K562 (cell line): Measurements from ENCODE around the gene DNAJB13. TPM values are rescaled to one million over a fixed set of nuclear protein-coding genes. Genes with fewer than 3 reads are reported as not detected.

Experiments
- ATAC-seq: fragments of 200-7000 bp; cut with Tn5 transposase; 3 replicates; pipeline ENCODE4 v1.9.1; 2020; ENCODE audit warnings: moderate library complexity
- BruUV-seq: library from RNA; stranded (reverse); fragments of 400-500 nt; replicated peaks from 2 replicates; lab custom pipeline; 2021; lab: Mats Ljungman, UMichigan
- CTCF ChIA-PET: fragments of 300-600 bp; formaldehyde crosslinking; extraction: SDS; loops from one replicate; lab custom pipeline; 2021; ENCODE audit warnings: low intra/inter-chr PET ratio; lab: Yijun Ruan, JAX
- POLR2A ChIA-PET: fragments of 300-600, 350-650 bp; sonication (Branson Sonifier 250); formaldehyde crosslinking; extraction: SDS; loops from one replicate; lab custom pipeline; 2021; ENCODE audit warnings: antibody characterized with exemption, inconsistent platforms; lab: Yijun Ruan, JAX
- DNase-seq, 4 experiments: peaks; one replicate each; pipeline versions ENCODE4 v3.0.0 to v3.0.0-alpha.2; 2011 to 2018; ENCODE audit warnings: low spot score in 3 of 4, mixed read lengths in 3 of 4; ENCODE audit errors: extremely low read depth in 1 of 4
- FAIRE-seq: peaks from 2 replicates; lab custom pipeline; 2011; peaks lifted over from hg19 to GRCh38; lab: Jason Lieb, UNC
- H2AFZ ChIP-seq: 2 replicates; pipeline ENCODE4 v1.6.0; 2011; ENCODE audit warnings: low read depth, low read length, control low read depth, inconsistent platforms
- H3K27ac ChIP-seq: fragments of 200-600 bp; 3 replicates; pipeline ENCODE4 v1.8.0; 2011; ENCODE audit warnings: low read depth, mild to moderate bottlenecking, control low read depth, inconsistent platforms, low read length, moderate library complexity, mixed read lengths; ENCODE audit errors: extremely low read depth
- H3K27me3 ChIP-seq, 2 experiments: fragments of 300-600 bp in 1 of 2; 2 replicates in 1 of 2; 3 replicates in 1 of 2; pipeline versions ENCODE4 v1.6.0 to v1.8.0; 2011; ENCODE audit warnings: inconsistent platforms in 2 of 2, low read length in 2 of 2, mild to moderate bottlenecking in 1 of 2, mixed read lengths in 1 of 2, moderate library complexity in 1 of 2; ENCODE audit not compliant: control insufficient read depth in 2 of 2, insufficient read depth in 2 of 2
- H3K36me3 ChIP-seq: fragments of 300-600 bp; 3 replicates; pipeline ENCODE4 v1.8.0; 2011; ENCODE audit warnings: mild to moderate bottlenecking, low read length, inconsistent platforms; ENCODE audit not compliant: control insufficient read depth, insufficient read depth
- H3K4me1 ChIP-seq, 2 experiments: fragments of 200-600 bp in 1 of 2; replicated peaks in 1 of 2; 2 replicates in 1 of 2; 3 replicates in 1 of 2; pipeline versions ENCODE4 v1.5.1 to v1.8.0; 2011; ENCODE audit warnings: inconsistent platforms in 2 of 2, low read length in 2 of 2, mild to moderate bottlenecking in 1 of 2, mixed read lengths in 1 of 2, moderate library complexity in 1 of 2; ENCODE audit not compliant: control insufficient read depth in 2 of 2, insufficient read depth in 2 of 2
- H3K4me2 ChIP-seq: 2 replicates; pipeline ENCODE4 v1.6.1; 2011; ENCODE audit warnings: low read length, control low read depth, inconsistent platforms, mixed read lengths; ENCODE audit not compliant: insufficient read depth
- H3K4me3 ChIP-seq: fragments of 200-600 bp; sonication (generic), shearing (Covaris generic); 2 replicates; pipeline ENCODE4 v1.5.1; 2016; ENCODE audit warnings: control low read depth, inconsistent platforms
- H3K79me2 ChIP-seq: fragments of 200-600 bp; 3 replicates; pipeline ENCODE4 v1.8.0; 2011; ENCODE audit warnings: low read length, inconsistent platforms; ENCODE audit not compliant: control insufficient read depth, insufficient read depth
- H3K9ac ChIP-seq, 2 experiments: 2 replicates each; pipeline versions ENCODE4 v1.6.0 to v1.6.1; 2011; ENCODE audit warnings: low read depth in 2 of 2, low read length in 2 of 2, control low read depth in 1 of 2, inconsistent platforms in 1 of 2, mild to moderate bottlenecking in 1 of 2, mixed read lengths in 1 of 2; ENCODE audit not compliant: insufficient read depth in 1 of 2
- H3K9me1 ChIP-seq: one replicate; pipeline ENCODE4 v1.6.0; 2011; ENCODE audit warnings: inconsistent platforms, mild to moderate bottlenecking, low read length, moderate library complexity; ENCODE audit not compliant: control insufficient read depth, insufficient read depth
- H3K9me3 ChIP-seq: replicated peaks from 2 replicates; pipeline ENCODE4 v1.5.1; 2011; ENCODE audit warnings: low read depth, low read length, inconsistent platforms; ENCODE audit not compliant: control insufficient read depth, insufficient read depth
- H4K20me1 ChIP-seq: replicated peaks from 2 replicates; pipeline ENCODE4 v1.6.1; 2011; ENCODE audit warnings: low read length, inconsistent platforms, mixed read lengths; ENCODE audit not compliant: control insufficient read depth, insufficient read depth
- CEBPG ChIP-seq, 3 experiments: fragments of 200-800 bp in 1 of 3; sonication (Bioruptor generic) in 1 of 3; sonication (generic) in 1 of 3; formaldehyde crosslinking in 1 of 3; IDR thresholded peaks in 2 of 3; conservative IDR thresholded peaks in 1 of 3; 2 replicates each; pipeline versions ENCODE4 v1.6.1 to v1.8.0; 2016 to 2022; ENCODE audit warnings: missing compliant biosample characterization in 2 of 3, missing genetic modification characterization in 2 of 3, mild to moderate bottlenecking in 1 of 3, missing genetic modification reagents in 1 of 3
- COPS2 ChIP-seq: fragments of 450-650 bp; conservative IDR thresholded peaks from 2 replicates; pipeline ENCODE4 v1.6.1; 2016; ENCODE audit warnings: mild to moderate bottlenecking, moderate library complexity
- E4F1 ChIP-seq: fragments of 250-450 bp; sonication (Bioruptor Pico); IDR thresholded peaks from 2 replicates; pipeline ENCODE4 v1.5.0; 2021; ENCODE audit warnings: mild to moderate bottlenecking, borderline replicate concordance
- FOSL1 ChIP-seq: fragments of 200-800 bp; sonication (Bioruptor generic); conservative IDR thresholded peaks from 2 replicates; pipeline ENCODE4 v1.6.1; 2016; ENCODE audit warnings: missing genetic modification characterization, missing compliant biosample characterization
- NFIC ChIP-seq: fragments of 450-650 bp; IDR thresholded peaks from 2 replicates; pipeline ENCODE4 v1.6.1; 2017; ENCODE audit warnings: mild to moderate bottlenecking, inconsistent platforms
- NR4A1 ChIP-seq, 2 experiments: fragments of 250-450 bp in 1 of 2; fragments of 450-650 bp in 1 of 2; sonication (Bioruptor Pico) in 1 of 2; IDR thresholded peaks; 2 replicates each; pipeline versions ENCODE4 v1.4.0 to v1.6.1; 2016 to 2020; ENCODE audit warnings: mild to moderate bottlenecking in 2 of 2, missing compliant biosample characterization in 1 of 2, missing genetic modification characterization in 1 of 2, moderate library complexity in 1 of 2
- POLR2H ChIP-seq: IDR thresholded peaks from 2 replicates; pipeline ENCODE4 v1.6.1; 2016; ENCODE audit warnings: missing genetic modification characterization, low read depth, mild to moderate bottlenecking, control low read depth, missing compliant biosample characterization, moderate library complexity
- RAD21 ChIP-seq, 2 experiments: fragments of 250-450 bp in 1 of 2; fragments of 450-650 bp in 1 of 2; sonication (Bioruptor Pico) in 1 of 2; formaldehyde crosslinking in 1 of 2; IDR thresholded peaks in 1 of 2; conservative IDR thresholded peaks in 1 of 2; 2 replicates each; pipeline versions ENCODE4 v1.4.0 to v1.8.0; 2020 to 2022; ENCODE audit warnings: mild to moderate bottlenecking in 2 of 2, moderate library complexity in 1 of 2
- SMAD2 ChIP-seq: fragments of 150-350 bp; IDR thresholded peaks from 2 replicates; pipeline ENCODE4 v1.6.1; 2014; ENCODE audit warnings: low read depth, mild to moderate bottlenecking, low read length
- ZBTB33 ChIP-seq: sonication (generic); formaldehyde crosslinking; IDR thresholded peaks from 2 replicates; pipeline ENCODE4 v1.8.1; 2023; ENCODE audit warnings: mild to moderate bottlenecking, missing genetic modification reagents
- ZBTB9 ChIP-seq: fragments of 450-650 bp; formaldehyde crosslinking; IDR thresholded peaks from 2 replicates; pipeline ENCODE4 v1.4.0; 2020; ENCODE audit warnings: mild to moderate bottlenecking, moderate library complexity
- ZFPM2 ChIP-seq: fragments of 250-450 bp; sonication (Bioruptor Pico); IDR thresholded peaks from 2 replicates; pipeline ENCODE4 v1.5.1; 2022; ENCODE audit warnings: mild to moderate bottlenecking
- ZNF133 ChIP-seq: fragments of 250-450 bp; sonication (Bioruptor Pico); IDR thresholded peaks from 2 replicates; pipeline ENCODE4 v1.4.0; 2020; ENCODE audit warnings: mild to moderate bottlenecking
- ZNF232 ChIP-seq: sonication (generic); formaldehyde crosslinking; IDR thresholded peaks from 2 replicates; pipeline ENCODE4 v1.8.0; 2022; ENCODE audit warnings: mild to moderate bottlenecking, missing genetic modification reagents
- ZNF253 ChIP-seq: fragments of 250-450 bp; sonication (Bioruptor Pico); conservative IDR thresholded peaks from 2 replicates; pipeline ENCODE4 v1.6.1; 2021; ENCODE audit warnings: mild to moderate bottlenecking
- WGBS: fragments of 100-300 bp; shearing (Covaris generic); methylation state at CpG from one replicate; pipeline ENCODE4 v1.1.6; 2016; ENCODE audit warnings: low coverage, mixed read lengths; ENCODE audit not compliant: insufficient coverage; ENCODE audit errors: missing lambda C conversion rate; 5-methylcytosine and 5-hydroxymethylcytosine counted together
- in situ Hi-C: fragments of 300-500 bp; cut with MboI; formaldehyde crosslinking; loops from 4 replicates; pipeline ENCODE4 v1.15.0; 2018; ENCODE audit warnings: inconsistent platforms, mixed read lengths
- intact Hi-C: fragments of 100-400 bp; cut with micrococcal nuclease; formaldehyde crosslinking; loops from 2 replicates; pipeline ENCODE4 v1.14.2; 2022
- polyA plus RNA-seq, 8 experiments: library from polyadenylated mRNA; depleted of rRNA in 4 of 8; stranded (reverse) in 5 of 8; unstranded in 3 of 8; fragments of >200 nt; fragmentation: Nextera tagmentation in 2 of 8; fragmentation: Illumina TruSeq in 1 of 8; extraction: Ambion mirVana in 2 of 8; extraction: Trizol in 1 of 8; gene quantifications; 2 replicates each; pipeline versions ENCODE4 v1.2.1 to v1.2.3, GENCODE V29; 2011 to 2014; ENCODE audit warnings: inconsistent platforms in 1 of 8, missing spikeins in 1 of 8
- total RNA-seq, 7 experiments: library from RNA; depleted of rRNA in 6 of 7; stranded (reverse); fragments of >200 nt in 6 of 7; fragmentation: Illumina TruSeq in 2 of 7; extraction: Trizol in 2 of 7; gene quantifications; 2 replicates each; pipeline versions ENCODE4 v1.2.1 to v1.2.3, GENCODE V29; 2011 to 2021; ENCODE audit warnings: low replicate concordance in 1 of 7

Gene DNAJB13
- total and polyA plus RNA-seq, 9 of the 15 experiments (the other 6 are each of a cell fraction or from before 2014, with no cell fraction given) = 0.14 TPM; not detected in 8

GRCh38 chr11:73907191-73907590, 43.6 kb upstream of the DNAJB13 start (continued):
- no peak for TF ChIP-seq ZFPM2 (CRISPR knock-in tag)
- TF ChIP-seq RAD21 (CRISPR knock-in tag; conservative IDR thresholded peaks at IDR 0.05 in 1 of 2, IDR thresholded peaks at IDR 0.05 in 1 of 2) = peak in 1 of 2 experiments; percentile 40; a peak in 2 of 4 replicates
- peak; percentile 35; the same call in 1 of the 2 replicates for TF ChIP-seq CEBPG (CRISPR knock-in tag; IDR thresholded peaks at IDR 0.05)
- peak in 1 of 2 experiments; percentile 46; a peak in 1 of 4 replicates for TF ChIP-seq CEBPG (tag; conservative IDR thresholded peaks at IDR 0.05 in 1 of 2, IDR thresholded peaks at IDR 0.05 in 1 of 2)
- TF ChIP-seq FOSL1 (tag) = peak; percentile 69
- TF ChIP-seq ZBTB33 = peak; percentile 63; the same call in 1 of the 2 replicates
- no peak for TF ChIP-seq ZNF133 (CRISPR knock-in tag)

DNA sequence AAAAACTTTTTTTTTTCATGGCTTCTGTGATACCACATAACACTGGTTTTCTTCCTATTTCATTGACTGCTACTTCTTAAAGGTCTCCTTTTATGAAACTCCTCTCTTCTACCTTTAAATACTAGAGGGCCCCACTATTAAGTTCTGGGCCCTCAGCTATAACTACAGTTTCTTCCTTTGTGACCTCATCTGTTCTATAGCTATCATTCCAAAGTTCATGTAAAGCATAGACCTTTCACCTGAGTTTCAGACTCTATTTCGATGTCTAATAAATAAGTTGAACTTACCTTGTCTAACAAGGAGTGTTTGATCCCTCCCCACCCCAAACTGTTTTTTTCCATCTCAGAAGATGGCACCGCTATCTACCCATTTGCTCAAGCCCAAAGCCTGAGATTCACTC, 38.8 kb upstream of the DNAJB13 start:
- Histone ChIP-seq H3K4me1 (peaks cover 0 to 3% of the 10 kb centered on the region in 2 experiments; a peak in 3 of 5 replicates), H3K27ac (no peak overlapping the region), H3K36me3 (peaks cover 44% of the 10 kb centered on the region), H4K20me1 (no peaks in the 10 kb centered on the region), H3K9ac (no peak overlapping the region), H3K9me3 (no peaks in the 10 kb centered on the region), H3K79me2 (no peaks in the 10 kb centered on the region), H2AFZ (no peak overlapping the region), H3K4me2 (no peak overlapping the region), H3K27me3 (no peaks in the 10 kb centered on the region), H3K9me1 (no peaks in the 10 kb centered on the region), H3K4me3 (no peak overlapping the region)
- in situ Hi-C loops (no loop called here), intact Hi-C loops (no loop called here)
- 87% methylated on average over 2 of the region's 2 CpGs for WGBS
- POLR2A ChIA-PET = no interaction called here
- DNase-seq (no peak), FAIRE-seq (no peak), ATAC-seq (no peak)
- CTCF ChIA-PET = no interaction called here
- no TSS peak for BruUV-seq
- TF ChIP-seq NFIC = no peak
- no peak for TF ChIP-seq SMAD2
- TF ChIP-seq ZBTB9 (CRISPR knock-in tag) = no peak
- TF ChIP-seq E4F1 (CRISPR knock-in tag) = no peak
- TF ChIP-seq COPS2 = no peak
- TF ChIP-seq NR4A1 (CRISPR knock-in tag; IDR thresholded peaks at IDR 0.05) = no peak
- no peak for TF ChIP-seq NR4A1 (tag; IDR thresholded peaks at IDR 0.05)
- no peak for TF ChIP-seq ZNF253 (CRISPR knock-in tag)
- no peak for TF ChIP-seq ZNF232 (CRISPR knock-in tag)
- no peak for TF ChIP-seq POLR2H (tag)
